ENCODE data around the gene NEK10.
"Not testable (repeated sequence)": the region's sequence is repeated elsewhere in the genome, so short reads cannot be mapped to it uniquely, and the experiment has no call there.

NEK10 gene, protein sequence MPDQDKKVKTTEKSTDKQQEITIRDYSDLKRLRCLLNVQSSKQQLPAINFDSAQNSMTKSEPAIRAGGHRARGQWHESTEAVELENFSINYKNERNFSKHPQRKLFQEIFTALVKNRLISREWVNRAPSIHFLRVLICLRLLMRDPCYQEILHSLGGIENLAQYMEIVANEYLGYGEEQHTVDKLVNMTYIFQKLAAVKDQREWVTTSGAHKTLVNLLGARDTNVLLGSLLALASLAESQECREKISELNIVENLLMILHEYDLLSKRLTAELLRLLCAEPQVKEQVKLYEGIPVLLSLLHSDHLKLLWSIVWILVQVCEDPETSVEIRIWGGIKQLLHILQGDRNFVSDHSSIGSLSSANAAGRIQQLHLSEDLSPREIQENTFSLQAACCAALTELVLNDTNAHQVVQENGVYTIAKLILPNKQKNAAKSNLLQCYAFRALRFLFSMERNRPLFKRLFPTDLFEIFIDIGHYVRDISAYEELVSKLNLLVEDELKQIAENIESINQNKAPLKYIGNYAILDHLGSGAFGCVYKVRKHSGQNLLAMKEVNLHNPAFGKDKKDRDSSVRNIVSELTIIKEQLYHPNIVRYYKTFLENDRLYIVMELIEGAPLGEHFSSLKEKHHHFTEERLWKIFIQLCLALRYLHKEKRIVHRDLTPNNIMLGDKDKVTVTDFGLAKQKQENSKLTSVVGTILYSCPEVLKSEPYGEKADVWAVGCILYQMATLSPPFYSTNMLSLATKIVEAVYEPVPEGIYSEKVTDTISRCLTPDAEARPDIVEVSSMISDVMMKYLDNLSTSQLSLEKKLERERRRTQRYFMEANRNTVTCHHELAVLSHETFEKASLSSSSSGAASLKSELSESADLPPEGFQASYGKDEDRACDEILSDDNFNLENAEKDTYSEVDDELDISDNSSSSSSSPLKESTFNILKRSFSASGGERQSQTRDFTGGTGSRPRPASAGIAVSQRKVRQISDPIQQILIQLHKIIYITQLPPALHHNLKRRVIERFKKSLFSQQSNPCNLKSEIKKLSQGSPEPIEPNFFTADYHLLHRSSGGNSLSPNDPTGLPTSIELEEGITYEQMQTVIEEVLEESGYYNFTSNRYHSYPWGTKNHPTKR

GRCh38 chr3:27368831-27369607 is at the start of gene NEK10:
NEK10 (minus strand) TSS chr3:27369383; CDS start chr3:27352882, 16,501 bp downstream.
- peak; percentile 77 to 86 for DNase-seq (ENCODE audit: low read depth in 2 of 2, low spot score in 1 of 2)

DNA sequence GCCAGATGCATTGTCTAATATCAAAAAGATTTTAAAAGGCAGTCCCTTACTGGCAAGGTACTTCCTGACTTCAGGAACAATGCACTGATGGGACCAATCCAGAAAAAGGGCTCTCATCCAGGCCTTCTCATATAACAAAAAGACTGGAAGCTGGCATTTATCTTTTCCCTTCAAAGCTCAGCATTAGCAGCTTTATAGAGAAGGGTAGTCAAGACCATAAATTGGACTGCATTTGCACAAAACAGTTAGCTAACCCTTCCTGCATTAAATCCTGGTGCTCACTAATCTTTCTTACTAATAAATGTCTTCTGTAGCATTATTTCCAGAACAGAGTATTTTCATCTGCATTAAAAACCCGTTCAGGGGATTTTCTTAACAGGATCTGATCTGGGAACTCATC is 46.0 kb upstream of the NEK10 start:
- no peak for DNase-seq (ENCODE audit: low read depth in 2 of 2, low spot score in 1 of 2)

DNA sequence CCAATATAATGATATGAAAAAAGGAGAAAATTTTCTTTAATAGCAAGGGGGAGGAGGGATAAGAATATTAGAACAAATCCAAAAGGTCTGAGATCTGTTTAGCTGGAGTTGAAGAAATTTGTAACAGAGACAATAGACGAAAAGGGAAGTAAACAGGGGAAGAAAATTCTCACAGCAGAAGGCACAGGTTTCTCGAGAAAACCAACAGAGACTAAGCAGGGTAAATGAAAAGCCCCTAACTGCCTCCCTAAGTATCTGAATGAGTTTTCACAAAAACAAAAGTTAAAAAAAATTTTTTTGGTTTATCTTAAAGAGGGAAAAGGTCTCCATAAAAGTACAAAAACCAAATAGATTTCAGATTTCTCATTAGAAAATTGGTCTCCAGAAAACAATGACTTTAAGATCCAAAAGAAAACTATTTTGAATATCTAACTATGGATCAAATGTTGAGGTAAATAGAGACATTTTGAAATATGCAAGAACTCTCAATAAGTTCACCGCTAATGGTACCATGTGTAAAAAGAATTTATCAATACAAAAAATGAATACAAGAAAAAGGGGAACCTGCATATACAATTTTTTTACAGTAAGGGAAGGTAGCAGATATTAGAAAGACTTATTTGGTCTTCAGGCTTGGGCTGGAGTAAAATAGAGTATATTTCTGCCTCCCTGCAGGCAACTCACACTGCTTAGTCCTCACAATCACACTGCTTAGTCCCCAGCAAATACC is 23.9 kb upstream of the NEK10 start:
- DNase-seq (ENCODE audit: low read depth in 2 of 2, low spot score in 1 of 2): no peak

DNA sequence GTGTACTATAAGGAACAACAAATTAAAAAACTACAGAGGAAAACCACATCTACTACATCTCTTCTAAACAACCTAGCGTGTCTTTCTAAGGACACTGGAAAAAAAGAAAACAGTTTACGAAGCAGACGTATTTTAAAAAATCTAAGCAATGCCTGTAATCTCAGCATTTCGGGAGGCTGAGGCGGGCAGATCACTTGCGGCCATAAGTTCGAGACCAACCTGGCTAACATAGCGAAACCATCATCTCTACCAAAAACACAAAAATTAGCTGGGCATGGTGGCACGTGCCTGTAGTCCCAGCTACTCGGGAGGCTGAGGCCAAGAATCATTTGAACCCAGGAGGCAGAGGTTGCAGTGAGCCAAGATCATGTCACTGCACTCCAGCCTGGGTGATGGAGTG is 23.2 kb upstream of the NEK10 start:
- DNase-seq (ENCODE audit: low read depth in 2 of 2, low spot score in 1 of 2): not testable (repeated sequence)

- no peak for DNase-seq (ENCODE audit: low read depth in 2 of 2, low spot score in 1 of 2)
These were observed 22.6 kb upstream of the NEK10 start for GRCh38 chr3:27391796-27392195.

DNA sequence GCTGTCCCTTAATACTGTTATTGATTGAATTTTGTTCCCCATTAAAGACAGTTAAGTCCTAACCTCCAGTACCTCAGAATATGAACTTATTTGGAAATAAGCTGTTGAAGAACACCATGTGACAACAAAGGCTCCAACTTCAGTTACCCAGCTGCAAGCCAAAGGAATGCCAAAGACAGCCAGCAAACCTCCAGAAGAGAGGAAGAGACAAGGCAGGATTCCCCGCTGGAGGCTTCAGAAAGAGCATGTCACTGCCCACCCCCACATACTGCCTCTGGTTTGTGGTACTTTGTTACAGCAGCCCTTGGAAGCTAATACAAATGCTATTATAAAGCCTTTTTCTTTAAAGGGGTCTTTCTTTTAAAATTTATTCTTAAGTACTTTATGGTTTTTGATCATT is 18.4 kb upstream of the NEK10 start:
- no peak for DNase-seq (ENCODE audit: low read depth in 2 of 2, low spot score in 1 of 2)

DNA sequence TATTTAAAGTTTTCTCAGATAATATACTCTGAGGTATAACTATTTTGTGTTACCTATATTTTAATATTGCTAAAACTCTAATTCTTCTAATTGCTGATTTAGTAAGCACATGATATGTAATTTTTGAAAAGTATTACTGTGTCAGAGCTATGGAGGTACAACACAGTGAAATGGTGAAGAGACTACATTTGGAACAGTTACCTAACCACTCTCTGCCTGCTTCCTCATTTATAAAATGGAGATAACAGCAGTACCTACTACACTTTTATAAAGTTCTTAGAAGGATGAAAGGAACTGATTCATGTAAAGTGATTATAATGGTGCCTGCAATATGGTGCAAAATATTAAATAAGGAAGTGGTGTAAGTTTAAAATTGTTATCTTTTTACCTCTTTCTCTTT is 16.3 kb upstream of the NEK10 start:
- no peak for DNase-seq (ENCODE audit: low read depth in 2 of 2, low spot score in 1 of 2)

GRCh38 chr3:27384191-27384590 is 15.0 kb upstream of the NEK10 start:
- DNase-seq (ENCODE audit: low read depth in 2 of 2, low spot score in 1 of 2): no peak

- no peak for DNase-seq (ENCODE audit: low read depth in 2 of 2, low spot score in 1 of 2)
These were observed 11.5 kb upstream of the NEK10 start for GRCh38 chr3:27380433-27381357.

DNA sequence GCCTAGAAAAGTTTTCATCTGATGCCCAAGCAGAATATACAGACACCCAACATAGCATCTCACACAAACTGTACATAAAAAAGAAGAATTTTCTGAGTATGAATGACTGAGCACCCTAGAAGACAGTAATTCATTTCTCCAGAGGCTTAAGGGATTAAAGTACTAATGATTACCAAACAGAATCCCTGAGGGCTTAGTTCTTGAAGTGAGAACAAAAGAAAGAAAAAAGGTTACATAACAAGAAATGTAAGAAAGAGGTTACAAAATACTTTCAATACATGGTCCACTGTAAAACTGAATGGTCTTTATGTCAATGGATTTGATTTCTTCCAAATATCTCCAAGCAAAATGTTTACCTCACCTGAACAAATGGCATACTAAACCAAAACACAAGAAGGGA is 9.1 kb upstream of the NEK10 start:
- DNase-seq (ENCODE audit: low read depth in 2 of 2, low spot score in 1 of 2): no peak

- no peak for DNase-seq (ENCODE audit: low read depth in 2 of 2, low spot score in 1 of 2)
These were observed 7.1 kb upstream of the NEK10 start for GRCh38 chr3:27376109-27376772.

- DNase-seq (ENCODE audit: low read depth in 2 of 2, low spot score in 1 of 2): no peak
These were observed 3.1 kb downstream of the NEK10 start for GRCh38 chr3:27366062-27366591.

GRCh38 chr3:27360113-27361078 is 8.8 kb downstream of the NEK10 start:
- no peak for DNase-seq (ENCODE audit: low read depth in 2 of 2, low spot score in 1 of 2)

DNA sequence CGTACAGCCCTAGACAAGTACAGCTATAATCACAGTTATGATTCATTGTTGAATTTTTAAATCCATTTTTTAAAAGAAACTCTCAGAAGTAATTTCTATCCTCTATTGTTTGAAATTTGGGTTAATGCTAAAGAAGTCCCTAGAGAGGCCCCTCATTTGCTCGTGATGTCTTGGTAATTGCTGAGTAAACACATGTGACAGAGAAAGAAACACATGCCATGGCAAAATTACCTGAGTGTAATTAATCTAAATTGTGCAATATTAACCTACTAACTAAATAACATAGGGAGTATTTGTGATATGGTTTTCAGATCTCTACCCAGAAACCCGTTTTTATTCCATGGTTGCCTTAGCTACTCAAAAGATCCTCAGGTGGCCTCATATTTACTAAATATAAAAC is 10.8 kb downstream of the NEK10 start:
- DNase-seq (ENCODE audit: low read depth in 2 of 2, low spot score in 1 of 2): no peak

- peak in 1 of 2 donors; percentile 35 for DNase-seq (ENCODE audit: low read depth in 2 of 2, low spot score in 1 of 2)
These were observed 11.4 kb downstream of the NEK10 start for GRCh38 chr3:27357665-27358258.

GRCh38 chr3:27356976-27357375 is 12.2 kb downstream of the NEK10 start:
- no peak for DNase-seq (ENCODE audit: low read depth in 2 of 2, low spot score in 1 of 2)
